ENCODE measurements around the gene CASZ1.

The CASZ1 gene

GRCh38 chr1:10596780-10597179 is 199.7 kb downstream of the CASZ1 start:
- no peak for DNase-seq

GRCh38 chr1:10594595-10595223 is 201.7 kb downstream of the CASZ1 start:
- no peak for DNase-seq

DNA sequence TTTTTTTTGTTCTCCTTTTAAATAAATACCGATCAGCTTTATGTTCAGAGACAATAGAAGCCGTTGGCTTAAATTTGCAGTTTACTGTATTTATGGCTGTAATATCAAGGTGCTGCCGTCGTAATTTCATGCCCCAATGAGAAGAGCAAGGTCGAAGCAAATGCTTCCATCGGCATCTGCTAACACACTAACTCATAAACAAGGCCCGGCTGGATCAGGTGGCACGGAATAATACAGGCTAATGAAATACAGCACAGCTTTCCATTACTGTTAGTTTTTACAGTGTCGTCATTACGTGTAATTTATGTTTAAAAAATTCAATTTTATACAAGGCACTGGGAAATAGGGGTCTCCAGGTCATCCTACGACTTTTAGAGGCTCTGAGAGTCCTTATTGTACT is 202.7 kb downstream of the CASZ1 start:
- DNase-seq: no peak

GRCh38 chr1:10592373-10592772 is 204.1 kb downstream of the CASZ1 start:
- DNase-seq: no peak

GRCh38 chr1:10591010-10591409 is 205.4 kb downstream of the CASZ1 start:
- DNase-seq: no peak

DNA sequence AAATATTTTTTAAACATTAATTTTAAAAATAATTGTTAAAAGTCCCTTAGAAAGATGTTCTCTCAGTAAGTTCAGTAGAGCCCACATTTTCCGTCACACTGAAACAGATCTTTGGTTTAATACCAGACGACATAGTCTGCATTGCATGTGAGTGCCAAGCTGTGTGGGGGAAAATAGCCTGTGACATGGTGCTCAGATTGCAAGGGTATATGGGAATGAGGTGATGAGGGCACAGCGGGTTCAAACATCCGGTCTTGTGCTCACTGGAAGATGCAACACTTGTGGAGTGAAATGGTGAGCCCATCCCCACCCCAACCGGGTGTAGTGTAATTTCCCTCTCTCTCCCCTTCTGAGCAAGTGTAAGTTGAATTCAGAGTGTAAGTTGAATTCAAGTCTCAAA is 207.4 kb downstream of the CASZ1 start:
- no peak for DNase-seq

- no peak for DNase-seq
Measured at GRCh38 chr1:10588640-10589039, 207.8 kb downstream of the CASZ1 start.

Data from NCI-H2081 treated with DMSO at 0.1 percent for 48 hours (cell line).